Keratinocyte (primary cell): ENCODE measurements around the gene WFS1. TPM values are rescaled to one million over a fixed set of nuclear protein-coding genes. Genes with fewer than 3 reads are reported as not detected.

Source experiments
- DNase-seq: peaks from one replicate; pipeline ENCODE4 v3.0.0-alpha.2; 2011; ENCODE audit warnings: low read depth, missing footprints, low spot score
- FAIRE-seq: peaks from 2 replicates; lab custom pipeline; 2011; peaks lifted over from hg19 to GRCh38; lab: Jason Lieb, UNC
- H2AFZ ChIP-seq: 2 replicates; pipeline ENCODE4 v1.6.0; 2012; ENCODE audit warnings: low read length, control low read depth, inconsistent platforms; ENCODE audit not compliant: control insufficient read depth
- H3K27ac ChIP-seq: 2 replicates; pipeline ENCODE4 v1.5.1; 2011; ENCODE audit warnings: low read length; ENCODE audit not compliant: control insufficient read depth, insufficient read depth
- H3K27me3 ChIP-seq: 3 replicates; pipeline ENCODE4 v1.6.0; 2011; ENCODE audit warnings: low read length; ENCODE audit not compliant: control insufficient read depth, insufficient read depth; ENCODE audit errors: extremely low read depth
- H3K36me3 ChIP-seq, 2 experiments: 2 replicates in 1 of 2; 3 replicates in 1 of 2; pipeline ENCODE4 v1.5.1; 2011; ENCODE audit warnings: low read length in 2 of 2, mild to moderate bottlenecking in 1 of 2; ENCODE audit not compliant: control insufficient read depth in 2 of 2, insufficient read depth in 2 of 2; ENCODE audit errors: extremely low read depth in 1 of 2
- H3K4me1 ChIP-seq: 3 replicates; pipeline ENCODE4 v1.5.1; 2011; ENCODE audit warnings: low read length; ENCODE audit not compliant: control insufficient read depth, insufficient read depth; ENCODE audit errors: extremely low read depth
- H3K4me2 ChIP-seq: 3 replicates; pipeline ENCODE4 v1.6.0; 2011; ENCODE audit warnings: low read depth, low read length; ENCODE audit not compliant: control insufficient read depth, insufficient read depth; ENCODE audit errors: extremely low read depth
- H3K4me3 ChIP-seq, 3 experiments: fragments of 200-600 bp in 1 of 3; sonication (generic) in 1 of 3; 2 replicates in 2 of 3; 3 replicates in 1 of 3; pipeline ENCODE4 v1.5.1; 2011 to 2016; ENCODE audit warnings: low read length in 3 of 3, mild to moderate bottlenecking in 3 of 3, control low read depth in 2 of 3, inconsistent platforms in 1 of 3, low read depth in 1 of 3, mixed read lengths in 1 of 3, mixed run types in 1 of 3, moderate library complexity in 1 of 3; ENCODE audit not compliant: control insufficient read depth in 2 of 3, insufficient read depth in 2 of 3; ENCODE audit errors: extremely low read depth in 1 of 3
- H3K79me2 ChIP-seq: 2 replicates; pipeline ENCODE4 v1.6.0; 2012; ENCODE audit warnings: low read length; ENCODE audit not compliant: control insufficient read depth, insufficient read depth
- H3K9ac ChIP-seq: 3 replicates; pipeline ENCODE4 v1.6.0; 2011; ENCODE audit warnings: low read length; ENCODE audit not compliant: control insufficient read depth, insufficient read depth; ENCODE audit errors: extremely low read depth
- H3K9me1 ChIP-seq: 3 replicates; pipeline ENCODE4 v1.6.0; 2011; ENCODE audit warnings: low read length; ENCODE audit not compliant: control insufficient read depth, insufficient read depth; ENCODE audit errors: extremely low read depth
- H3K9me3 ChIP-seq: 2 replicates; pipeline ENCODE4 v1.5.1; 2012; ENCODE audit warnings: low read depth, low read length; ENCODE audit not compliant: control insufficient read depth
- H4K20me1 ChIP-seq: 3 replicates; pipeline ENCODE4 v1.6.0; 2011; ENCODE audit warnings: low read length; ENCODE audit not compliant: control insufficient read depth, insufficient read depth; ENCODE audit errors: extremely low read depth
- CTCF ChIP-seq, 3 experiments: IDR thresholded peaks in 1 of 3; conservative IDR thresholded peaks in 1 of 3; optimal IDR thresholded peaks in 1 of 3; 2 replicates in 2 of 3; 3 replicates in 1 of 3; pipeline versions ENCODE3 to v1.5.1; 2011; ENCODE audit warnings: low read length in 3 of 3, mild to moderate bottlenecking in 3 of 3, moderate library complexity in 2 of 3, control low read depth in 1 of 3, inconsistent platforms in 1 of 3; ENCODE audit not compliant: insufficient read depth in 2 of 3; ENCODE audit errors: extremely low read depth in 1 of 3
- EZH2 ChIP-seq: IDR thresholded peaks from one replicate; pipeline ENCODE4 v1.6.1; 2012; ENCODE audit warnings: inconsistent platforms, mild to moderate bottlenecking, low read length, moderate library complexity
- dilution Hi-C: fragments of 300-500 bp; cut with MboI; formaldehyde crosslinking; loops from one replicate; pipeline ENCODE4 v1.7.0; 2020; ENCODE audit warnings: low sequenced_read_pairs; ENCODE audit not compliant: extremely low pct_ligation_motif_present
- polyA plus RNA-seq, 5 experiments: library from polyadenylated mRNA; depleted of rRNA in 3 of 5; stranded (reverse) in 3 of 5; stranded (forward) in 1 of 5; unstranded in 1 of 5; fragments of >200 nt; gene quantifications; 1 replicate in 1 of 5; 2 replicates in 3 of 5; 3 replicates in 1 of 5; pipeline versions ENCODE4 v1.2.1 to v1.2.3, GENCODE V29; 2011 to 2012; ENCODE audit warnings: missing spikeins in 2 of 5, low read depth in 1 of 5, low replicate concordance in 1 of 5

Gene WFS1
- polyA plus RNA-seq, 1 donor (not counting 4 experiments of a cell fraction or from before 2014, with no cell fraction given) = 7.0 TPM

DNA sequence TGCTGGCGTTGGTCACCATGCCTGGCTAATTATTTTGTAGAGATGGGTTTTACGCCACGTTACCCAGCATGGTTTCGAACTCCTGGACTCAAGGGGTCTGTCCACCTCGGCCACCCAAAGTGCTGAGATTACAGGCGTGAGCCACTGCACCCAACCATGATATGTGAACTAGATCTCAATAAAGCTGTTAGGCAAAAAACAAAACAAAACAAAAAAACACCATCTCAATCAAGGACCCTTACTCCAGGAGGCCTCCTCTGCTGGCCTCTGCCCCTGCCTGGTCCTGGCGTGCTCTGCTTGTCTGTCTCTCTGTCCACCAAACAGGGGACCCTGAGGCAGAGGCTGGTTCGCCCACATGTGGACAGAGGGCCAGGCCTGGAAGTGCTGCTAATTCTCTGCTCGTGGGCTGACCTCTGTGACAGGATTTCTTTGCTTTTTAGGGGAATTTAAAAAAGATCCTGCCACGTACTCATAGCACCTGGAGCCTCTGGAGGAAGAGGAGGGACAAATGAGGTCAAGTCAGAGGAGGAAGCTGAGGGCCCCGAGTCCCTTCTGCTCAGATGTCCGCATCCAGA, 32.7 kb upstream of the WFS1 start:
- no peak overlapping the region for H3K27ac ChIP-seq
- H3K4me2 ChIP-seq = no peak overlapping the region
- no peaks in the 10 kb centered on the region for H4K20me1 ChIP-seq
- DNase-seq = no peak
- no peaks in the 10 kb centered on the region for H3K4me1 ChIP-seq
- FAIRE-seq = no peak
- H3K79me2 ChIP-seq = no peaks in the 10 kb centered on the region
- TF ChIP-seq CTCF (optimal IDR thresholded peaks at IDR 0.05 in 1 of 3, IDR thresholded peaks at IDR 0.05 in 1 of 3, conservative IDR thresholded peaks at IDR 0.05 in 1 of 3; ENCODE audit: extremely low read depth in 1 of 3, insufficient read depth in 2 of 3, low read length in 3 of 3) (no peak), EZH2 (no peak)
- H3K4me3 ChIP-seq = no peak overlapping the region
- no peaks in the 10 kb centered on the region for H3K9me1 ChIP-seq
- H3K9me3 ChIP-seq = no peaks in the 10 kb centered on the region
- H3K9ac ChIP-seq = no peak overlapping the region
- H2AFZ ChIP-seq = no peak overlapping the region
- dilution Hi-C loops = no loop called here
- no peaks in the 10 kb centered on the region for H3K36me3 ChIP-seq
- no peaks in the 10 kb centered on the region for H3K27me3 ChIP-seq

DNA sequence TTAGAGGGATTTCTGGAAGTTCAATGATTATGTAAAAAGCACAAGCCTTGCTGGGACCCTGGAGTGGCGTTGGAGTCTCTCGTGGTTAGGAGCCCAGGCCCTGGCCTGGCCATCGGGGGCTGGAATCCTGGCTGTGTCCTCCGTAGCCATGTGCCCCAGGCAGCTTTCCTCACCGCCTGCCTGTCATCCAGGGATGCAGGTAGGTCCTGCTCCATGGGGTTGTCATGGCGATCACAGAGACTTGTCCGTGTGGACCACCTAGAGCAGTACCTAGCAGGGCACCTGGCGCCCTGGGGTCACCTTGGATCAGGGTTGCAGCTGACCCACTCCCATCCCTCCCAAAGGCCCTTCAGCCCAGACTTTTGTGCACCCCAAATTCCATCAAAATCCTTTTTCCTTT, 30.2 kb upstream of the WFS1 start:
- no peak for FAIRE-seq

More for the DNA sequence above, 30.2 kb upstream of the WFS1 start:
- TF ChIP-seq EZH2 = no peak
- TF ChIP-seq CTCF (optimal IDR thresholded peaks at IDR 0.05 in 1 of 3, IDR thresholded peaks at IDR 0.05 in 1 of 3, conservative IDR thresholded peaks at IDR 0.05 in 1 of 3; ENCODE audit: extremely low read depth in 1 of 3, insufficient read depth in 2 of 3, low read length in 3 of 3) = no peak
- Histone ChIP-seq H2AFZ (no peak overlapping the region), H3K9me1 (no peaks in the 10 kb centered on the region), H3K4me3 (no peak overlapping the region), H3K9me3 (peaks cover 7% of the 10 kb centered on the region), H4K20me1 (no peaks in the 10 kb centered on the region), H3K4me1 (no peaks in the 10 kb centered on the region), H3K36me3 (no peaks in the 10 kb centered on the region), H3K9ac (no peak overlapping the region), H3K27ac (no peak overlapping the region), H3K79me2 (no peaks in the 10 kb centered on the region), H3K27me3 (no peaks in the 10 kb centered on the region), H3K4me2 (no peak overlapping the region)
- dilution Hi-C loops = no loop called here
- no peak for DNase-seq
